Measurements from ENCODE around the gene CNTNAP2. TPM values are rescaled to one million over a fixed set of nuclear protein-coding genes. Genes with fewer than 3 reads are reported as not detected.

The CNTNAP2 gene
- total and polyA plus RNA-seq, 9 of the 15 experiments (the other 6 are each of a cell fraction or from before 2014, with no cell fraction given) = 0.04 to 0.62 (median 0.09) TPM; not detected in 4

- ATAC-seq = no peak
- POLR2A ChIA-PET = no interaction called here
- in situ Hi-C loops (cut with MboI) = no loop called here
- Histone ChIP-seq H3K9me3 (replicated peaks; ENCODE audit: control insufficient read depth, insufficient read depth, low read depth, low read length) (0 out of 2 replicates have a peak, but pooled peaks cover 2% of the 10 kb centered on the region), H3K4me1 (replicated peaks in 1 of 2; ENCODE audit: control insufficient read depth in 2 of 2, insufficient read depth in 2 of 2, low read length in 2 of 2) (no peaks in the 10 kb centered on the region), H3K27ac (ENCODE audit: extremely low read depth, low read depth, low read length) (no peak overlapping the region), H3K79me2 (ENCODE audit: control insufficient read depth, insufficient read depth, low read length) (no peaks in the 10 kb centered on the region), H3K4me2 (ENCODE audit: insufficient read depth, low read length) (no peak overlapping the region), H2AFZ (ENCODE audit: low read depth, low read length) (no peak overlapping the region), H3K4me3 (no peak overlapping the region), H4K20me1 (replicated peaks; ENCODE audit: control insufficient read depth, insufficient read depth, low read length) (no peaks in the 10 kb centered on the region), H3K9ac (ENCODE audit: insufficient read depth in 1 of 2, low read depth in 2 of 2, low read length in 2 of 2) (no peak overlapping the region), H3K36me3 (ENCODE audit: control insufficient read depth, insufficient read depth, low read length) (no peaks in the 10 kb centered on the region), H3K27me3 (ENCODE audit: control insufficient read depth in 2 of 2, insufficient read depth in 2 of 2, low read length in 2 of 2) (no peaks in the 10 kb centered on the region), H3K9me1 (ENCODE audit: control insufficient read depth, insufficient read depth, low read length) (no peaks in the 10 kb centered on the region)
- intact Hi-C loops (cut with micrococcal nuclease) = no loop called here
- FAIRE-seq = no peak
- DNase-seq (ENCODE audit: extremely low read depth in 1 of 4, low spot score in 3 of 4) = no peak
- BruUV-seq (replicated peaks) = no TSS peak
- TF ChIP-seq, protein P1, sequence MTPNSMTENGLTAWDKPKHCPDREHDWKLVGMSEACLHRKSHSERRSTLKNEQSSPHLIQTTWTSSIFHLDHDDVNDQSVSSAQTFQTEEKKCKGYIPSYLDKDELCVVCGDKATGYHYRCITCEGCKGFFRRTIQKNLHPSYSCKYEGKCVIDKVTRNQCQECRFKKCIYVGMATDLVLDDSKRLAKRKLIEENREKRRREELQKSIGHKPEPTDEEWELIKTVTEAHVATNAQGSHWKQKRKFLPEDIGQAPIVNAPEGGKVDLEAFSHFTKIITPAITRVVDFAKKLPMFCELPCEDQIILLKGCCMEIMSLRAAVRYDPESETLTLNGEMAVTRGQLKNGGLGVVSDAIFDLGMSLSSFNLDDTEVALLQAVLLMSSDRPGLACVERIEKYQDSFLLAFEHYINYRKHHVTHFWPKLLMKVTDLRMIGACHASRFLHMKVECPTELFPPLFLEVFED (CRISPR knock-in tag; conservative IDR thresholded peaks at IDR 0.05) = no peak
- TF ChIP-seq NEUROD1 (IDR thresholded peaks at IDR 0.05; ENCODE audit: borderline replicate concordance, low read depth, low read length, partially characterized antibody) = no peak
- TF ChIP-seq ZKSCAN8 (CRISPR knock-in tag; IDR thresholded peaks at IDR 0.05) = no peak
- TF ChIP-seq ZNF764 (CRISPR knock-in tag; IDR thresholded peaks at IDR 0.05; ENCODE audit: low read depth) = no peak
- no peak for TF ChIP-seq ZFX (CRISPR knock-in tag; IDR thresholded peaks at IDR 0.05)
- TF ChIP-seq POLR3A (IDR thresholded peaks at IDR 0.05; ENCODE audit: borderline replicate concordance, extremely low read depth, insufficient read depth, insufficient read length) = no peak
- CTCF ChIA-PET (ENCODE audit: low intra/inter-chr PET ratio) = no interaction called here
- WGBS (ENCODE audit: insufficient coverage, low coverage, missing lambda C conversion rate) = 0% methylated on average over 4 of the region's 4 CpGs
Observed at GRCh38 chr7:147363101-147363500, 1246.5 kb downstream of the CNTNAP2 start.
